Endothelial cell of umbilical vein (primary cell): Measurements from ENCODE around the gene BDH1.

Source experiments
- POLR2A ChIP-seq: IDR thresholded peaks from 2 replicates; pipeline ENCODE4 v1.6.1; 2012; ENCODE audit warnings: low read depth, mild to moderate bottlenecking, control low read depth, low read length
- TF ChIP-seq, protein P1 (sequence below), 2 donors: IDR thresholded peaks; 1 replicate in 1 of 2; 2 replicates in 1 of 2; pipeline ENCODE4 v1.5.1; 2011; ENCODE audit warnings: low read length in 2 of 2, mild to moderate bottlenecking in 2 of 2, moderate library complexity in 2 of 2, control low read depth in 1 of 2, inconsistent platforms in 1 of 2, low read depth in 1 of 2; ENCODE audit not compliant: insufficient read depth in 1 of 2; ENCODE audit errors: extremely low read depth in 1 of 2

DNA sequence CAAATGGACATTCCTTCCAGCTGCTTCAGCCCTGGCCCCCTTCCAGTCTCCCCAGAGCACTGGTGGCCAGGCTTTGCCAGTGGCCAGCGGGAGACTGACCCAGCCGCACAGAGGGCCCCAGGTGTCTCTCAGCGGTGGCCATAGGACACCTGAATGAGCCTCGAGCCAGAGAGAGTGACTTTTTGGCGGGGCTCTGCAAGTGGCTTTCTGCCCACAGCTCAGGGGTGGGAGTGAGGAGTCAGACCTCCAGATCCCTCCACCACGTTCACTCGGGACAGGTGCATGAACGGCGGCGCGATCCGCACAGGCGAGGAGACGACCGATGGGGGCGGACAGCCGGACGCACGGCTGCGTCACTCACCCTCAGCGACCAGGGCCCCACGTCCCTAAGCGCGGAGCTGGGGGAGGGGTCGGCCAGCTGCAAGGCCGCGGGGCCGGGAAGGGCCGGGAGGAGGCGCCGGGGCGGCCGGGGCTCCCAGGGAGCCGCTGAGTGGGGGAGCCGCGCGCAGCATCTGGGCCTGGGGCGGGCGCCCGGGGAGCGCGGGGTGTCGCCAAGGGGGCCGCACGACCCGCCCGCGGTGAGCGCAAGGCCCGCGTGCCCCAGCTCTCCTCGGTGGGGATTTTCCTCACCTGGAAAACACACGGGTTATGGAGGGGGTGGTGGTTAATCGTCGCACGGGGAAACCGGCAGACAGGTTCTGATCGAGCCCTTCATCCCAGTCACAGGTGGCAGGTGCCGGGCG, 57.1 kb downstream of the BDH1 start:
- TF ChIP-seq, protein P1, sequence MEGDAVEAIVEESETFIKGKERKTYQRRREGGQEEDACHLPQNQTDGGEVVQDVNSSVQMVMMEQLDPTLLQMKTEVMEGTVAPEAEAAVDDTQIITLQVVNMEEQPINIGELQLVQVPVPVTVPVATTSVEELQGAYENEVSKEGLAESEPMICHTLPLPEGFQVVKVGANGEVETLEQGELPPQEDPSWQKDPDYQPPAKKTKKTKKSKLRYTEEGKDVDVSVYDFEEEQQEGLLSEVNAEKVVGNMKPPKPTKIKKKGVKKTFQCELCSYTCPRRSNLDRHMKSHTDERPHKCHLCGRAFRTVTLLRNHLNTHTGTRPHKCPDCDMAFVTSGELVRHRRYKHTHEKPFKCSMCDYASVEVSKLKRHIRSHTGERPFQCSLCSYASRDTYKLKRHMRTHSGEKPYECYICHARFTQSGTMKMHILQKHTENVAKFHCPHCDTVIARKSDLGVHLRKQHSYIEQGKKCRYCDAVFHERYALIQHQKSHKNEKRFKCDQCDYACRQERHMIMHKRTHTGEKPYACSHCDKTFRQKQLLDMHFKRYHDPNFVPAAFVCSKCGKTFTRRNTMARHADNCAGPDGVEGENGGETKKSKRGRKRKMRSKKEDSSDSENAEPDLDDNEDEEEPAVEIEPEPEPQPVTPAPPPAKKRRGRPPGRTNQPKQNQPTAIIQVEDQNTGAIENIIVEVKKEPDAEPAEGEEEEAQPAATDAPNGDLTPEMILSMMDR (IDR thresholded peaks at IDR 0.05; ENCODE audit: extremely low read depth in 1 of 2, insufficient read depth in 1 of 2, low read depth in 1 of 2, low read length in 2 of 2) = no peak
- no peak for TF ChIP-seq POLR2A
